NCI-H69 (cell line): Measurements from ENCODE around the gene NUP50.
"Not testable (repeated sequence)": the region's sequence is repeated elsewhere in the genome, so short reads cannot be mapped to it uniquely, and the experiment has no call there.

ENCODE experiments used
- DNase-seq: peaks from one replicate; lab custom pipeline; 2025; lab: John Stamatoyannopoulos, UW

Gene NUP50

DNA sequence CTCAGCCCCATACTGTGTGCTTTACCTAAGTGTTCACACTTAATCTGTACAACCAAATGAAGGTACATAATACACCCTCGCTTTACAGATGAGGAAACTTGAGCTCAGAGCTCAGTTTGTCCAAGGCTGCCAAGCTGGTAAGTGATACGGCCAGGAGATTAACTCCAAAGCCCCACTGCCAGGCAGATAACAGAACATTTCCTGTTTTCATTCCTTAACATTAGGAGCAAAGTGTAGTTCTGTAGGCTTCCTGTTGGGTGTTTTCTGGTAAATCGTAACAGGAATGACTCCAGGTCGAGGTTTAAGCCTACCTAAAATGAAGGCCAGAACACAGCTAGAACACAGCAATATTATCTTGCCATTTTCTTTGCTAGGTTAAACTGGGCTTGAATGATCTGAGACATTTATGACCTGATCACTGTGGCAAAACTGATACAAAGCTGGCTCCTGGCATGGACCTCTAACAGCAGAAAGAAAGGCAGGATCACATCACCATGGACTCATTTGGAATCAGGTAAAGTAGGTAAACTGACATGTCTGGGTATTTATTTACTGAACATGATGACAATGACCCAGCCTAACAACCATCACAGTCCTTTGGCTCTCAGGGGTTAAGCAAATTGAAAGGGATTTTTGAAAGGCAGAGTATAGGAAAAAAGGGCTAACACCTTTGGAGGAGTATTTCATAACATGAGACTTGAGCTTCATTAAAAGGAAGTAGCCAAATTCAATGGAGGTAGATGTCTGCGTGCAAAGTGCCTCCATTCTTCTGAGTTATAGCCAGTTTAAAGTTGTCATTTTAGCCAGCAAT lies 3.9 kb upstream of the NUP50 start:
- DNase-seq, result no peak

DNA sequence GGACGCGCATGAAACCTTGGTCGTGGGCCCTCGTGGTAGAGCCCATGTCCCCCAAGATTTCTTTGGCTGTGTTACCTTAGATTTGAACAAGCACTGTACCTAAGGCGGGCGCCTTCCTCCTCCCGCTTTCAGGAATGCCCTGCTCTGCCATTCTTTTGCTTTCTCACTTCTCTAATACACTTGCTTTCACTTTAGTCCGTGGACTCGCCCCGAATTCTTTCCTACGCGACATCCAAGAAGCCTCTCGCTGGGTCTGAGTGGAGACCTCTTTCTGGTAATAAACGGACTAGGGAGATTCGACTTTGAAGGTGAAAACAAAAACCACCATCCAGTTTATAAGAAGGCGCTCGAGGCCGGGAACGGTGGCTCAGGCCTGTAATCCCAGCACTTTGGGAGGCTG lies 1.2 kb upstream of the NUP50 start:
- DNase-seq, result no peak

DNA sequence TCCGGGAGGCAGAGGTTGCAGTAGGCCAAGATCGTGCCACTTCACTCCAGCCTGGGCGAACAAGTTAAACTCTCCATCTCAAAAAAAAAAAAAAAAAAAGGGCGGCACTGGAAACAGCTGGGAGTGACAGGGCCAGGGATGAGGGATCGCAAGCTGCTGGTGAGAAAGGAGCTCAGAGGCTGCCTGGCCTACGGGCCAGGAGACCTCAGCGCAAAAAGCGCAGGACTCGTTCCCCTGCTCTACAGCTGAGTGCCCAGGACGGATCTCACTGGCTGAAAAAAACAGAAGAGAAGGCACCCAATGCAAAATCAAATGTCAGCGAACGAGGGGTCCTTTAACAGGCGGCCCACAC lies 650 bp upstream of the NUP50 start:
- DNase-seq, result peak; percentile 63

DNA sequence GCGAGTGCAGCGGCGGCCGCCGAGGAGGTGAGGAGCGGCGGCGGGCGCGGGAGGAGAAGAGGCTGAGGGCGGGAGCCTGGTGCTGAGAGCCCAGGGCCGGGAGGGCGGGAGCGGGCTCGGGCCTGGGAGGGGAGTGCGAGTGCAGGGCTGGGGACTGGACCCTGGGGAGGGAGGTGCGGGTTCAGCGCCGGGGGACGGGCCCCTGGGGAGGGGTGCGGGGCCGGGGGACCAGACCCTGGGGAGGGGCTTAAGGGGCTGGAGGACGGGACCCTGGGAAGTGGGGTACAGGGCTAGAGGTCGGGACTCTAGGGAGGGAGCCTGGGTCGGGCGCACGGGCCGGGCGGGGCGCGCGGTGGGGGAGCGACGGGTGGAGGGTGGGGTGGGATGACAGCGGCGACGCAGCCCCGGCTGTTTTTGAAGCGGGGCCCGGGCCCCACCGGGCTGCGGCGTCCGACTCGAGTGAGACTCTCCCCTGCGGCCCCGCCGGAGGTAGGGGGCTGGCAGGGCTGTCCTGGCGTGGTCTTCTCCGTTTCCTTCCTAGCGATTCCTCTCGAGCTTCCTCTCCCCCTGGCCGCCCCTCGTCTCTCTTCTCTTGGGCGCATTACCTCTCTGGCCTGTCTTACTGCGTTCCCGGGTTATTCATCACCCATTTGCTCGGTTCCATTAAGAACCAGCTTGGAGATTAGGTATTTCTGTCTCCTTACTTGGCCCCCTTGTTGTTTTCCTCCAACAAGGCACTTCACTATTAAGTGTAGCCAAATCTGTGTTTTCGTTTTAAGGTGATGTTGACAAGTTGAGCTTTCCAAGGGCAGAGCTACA lies 754 bp downstream of the NUP50 start:
- DNase-seq, result peak; percentile 74

DNA sequence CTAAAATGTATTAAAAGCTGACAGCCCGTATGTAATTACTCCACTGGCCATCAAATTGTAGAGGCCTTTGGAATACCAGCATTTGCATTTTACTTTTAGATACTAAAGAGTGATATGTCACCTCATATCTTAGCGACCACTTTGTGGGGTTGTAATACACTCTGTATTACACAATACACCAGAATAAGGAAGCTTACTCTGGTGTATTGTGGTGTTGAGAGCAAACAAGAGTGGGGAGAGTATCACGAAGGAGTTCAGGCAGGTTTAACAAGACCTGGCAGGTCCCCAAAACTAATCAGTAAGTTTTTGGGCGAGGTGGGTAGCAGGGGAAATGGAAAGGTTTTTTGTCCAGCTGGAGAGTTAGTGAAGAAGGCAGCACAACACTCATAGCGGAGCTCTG lies 3.2 kb downstream of the NUP50 start:
- no peak for DNase-seq

DNA sequence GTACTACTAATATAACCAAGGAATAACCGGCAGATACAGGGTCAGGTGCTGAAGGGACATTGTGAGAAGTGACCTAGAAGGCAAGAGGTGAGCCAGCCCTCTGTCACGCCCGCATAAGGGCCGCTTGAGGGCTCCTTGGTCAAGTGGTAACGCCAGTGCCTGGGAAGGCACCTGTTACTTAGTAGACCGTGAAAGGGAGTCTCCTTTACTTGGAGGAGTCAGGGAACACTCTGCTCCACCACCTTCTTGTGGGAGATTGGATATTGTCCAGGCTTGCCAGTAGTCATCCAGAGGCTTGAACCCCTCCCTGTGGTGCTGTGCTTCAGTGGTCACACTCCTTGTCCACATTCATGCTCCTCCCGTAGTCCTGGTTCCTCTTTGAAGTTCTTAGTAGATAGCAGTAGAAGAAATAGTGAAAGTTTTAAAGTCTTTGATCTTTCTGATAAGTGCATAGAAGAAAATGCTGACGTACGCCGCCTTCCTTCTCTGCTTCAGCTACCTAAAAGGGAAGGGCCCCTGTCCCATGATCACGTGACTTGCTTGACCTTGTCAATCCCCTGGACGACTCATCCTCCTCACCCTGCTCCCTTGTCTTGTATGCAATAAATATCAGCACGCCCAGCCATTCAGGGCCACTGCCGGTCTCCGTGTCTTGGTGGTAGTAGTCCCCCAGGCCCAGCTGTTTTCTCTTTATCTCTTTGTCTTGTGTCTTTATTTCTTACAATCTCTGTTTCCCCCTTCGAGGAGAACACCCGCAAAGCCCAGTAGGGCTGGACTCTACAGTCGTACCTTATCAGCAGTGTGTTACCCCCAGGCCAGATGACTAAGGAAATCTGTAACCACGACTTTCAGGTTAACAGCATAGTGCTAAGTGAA lies 6.1 kb downstream of the NUP50 start:
- no peak for DNase-seq

DNA sequence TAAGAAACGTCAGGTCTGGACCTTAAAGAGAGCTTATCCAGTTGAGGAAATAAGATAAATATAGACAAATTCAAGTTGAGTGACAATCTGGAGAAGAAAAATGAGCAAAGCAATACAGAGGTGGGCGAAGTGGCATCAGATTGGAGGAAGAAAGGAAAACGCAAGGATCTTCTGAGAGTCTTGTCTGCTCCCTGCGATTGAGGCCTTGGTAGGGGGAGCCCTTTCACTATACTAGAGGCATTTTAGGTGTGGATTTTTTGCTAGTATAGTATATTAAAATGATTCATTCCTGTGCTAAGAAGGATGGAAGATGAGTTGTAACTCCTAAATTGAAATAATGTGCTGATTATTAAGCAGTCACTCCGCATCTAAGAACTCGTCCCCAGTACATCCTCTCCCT lies 8.1 kb downstream of the NUP50 start:
- DNase-seq, result no peak

DNA sequence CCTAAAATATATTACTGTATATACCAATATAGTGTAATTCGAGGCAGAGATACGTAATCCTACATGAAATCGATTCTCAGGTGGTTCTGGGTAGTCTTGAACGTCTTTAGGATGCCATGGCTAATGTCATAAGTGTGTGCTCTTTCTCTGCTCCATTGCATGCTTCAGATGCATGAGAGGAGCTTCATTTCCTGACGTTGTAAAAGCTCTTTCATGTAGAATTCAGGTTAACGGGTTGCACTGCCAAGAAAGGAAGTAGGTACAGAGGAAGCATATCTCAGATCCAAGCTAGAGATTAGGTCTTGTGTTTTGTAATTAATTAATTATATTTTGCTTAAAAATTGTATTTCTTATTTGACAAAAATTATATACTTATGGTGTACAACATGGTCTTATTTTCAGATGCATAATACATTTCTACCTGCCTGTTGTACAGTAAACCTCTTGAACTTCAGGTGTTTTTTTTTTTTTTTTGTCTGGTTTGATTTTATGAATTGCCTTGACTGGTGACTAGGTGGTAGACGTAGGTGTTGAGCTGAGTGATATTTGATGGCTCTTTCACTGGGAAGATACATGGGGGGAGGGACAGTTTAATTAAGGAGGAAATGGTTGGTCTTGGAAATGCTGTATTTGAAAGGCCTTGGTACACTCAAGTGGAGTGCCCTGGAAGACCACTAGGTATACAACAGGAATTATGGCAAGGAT lies 9.3 kb downstream of the NUP50 start:
- DNase-seq, result no peak

DNA sequence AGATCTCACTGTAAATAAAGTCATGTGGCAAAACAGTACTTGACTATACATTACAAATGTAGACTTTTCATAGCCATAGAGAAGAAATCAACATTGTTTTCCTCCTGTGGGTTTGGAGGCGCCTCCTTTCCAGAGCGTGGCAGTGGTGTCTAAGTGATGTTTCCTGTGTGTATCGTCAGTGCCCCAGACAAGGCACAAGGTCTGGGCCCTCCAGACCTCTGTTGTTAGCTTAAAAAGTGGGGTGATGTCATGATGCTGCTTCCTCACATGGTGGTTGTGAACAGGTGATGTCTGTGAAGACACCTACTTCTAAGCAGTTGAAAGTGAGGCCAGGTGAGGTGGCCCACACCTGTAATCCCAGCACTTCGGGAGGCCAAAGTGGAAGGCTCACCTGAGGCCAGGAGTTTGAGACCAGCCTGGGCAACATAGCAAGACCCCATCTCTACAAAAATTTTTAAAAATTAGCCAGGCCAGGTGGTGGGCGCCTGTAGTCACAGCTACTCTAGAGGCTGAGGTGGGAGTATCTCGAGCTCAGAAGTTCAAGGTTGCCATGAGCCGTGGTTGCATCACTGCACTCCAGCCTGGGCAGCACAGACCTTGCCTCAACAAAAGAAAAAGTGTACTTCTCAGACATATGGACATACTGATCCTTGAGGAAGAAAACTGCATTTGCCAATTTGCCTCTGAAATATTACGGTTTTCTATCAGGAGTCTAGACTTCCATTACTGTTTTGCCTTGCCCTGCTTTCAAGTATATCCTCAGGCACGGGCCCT lies 15.7 kb downstream of the NUP50 start:
- no peak for DNase-seq

DNA sequence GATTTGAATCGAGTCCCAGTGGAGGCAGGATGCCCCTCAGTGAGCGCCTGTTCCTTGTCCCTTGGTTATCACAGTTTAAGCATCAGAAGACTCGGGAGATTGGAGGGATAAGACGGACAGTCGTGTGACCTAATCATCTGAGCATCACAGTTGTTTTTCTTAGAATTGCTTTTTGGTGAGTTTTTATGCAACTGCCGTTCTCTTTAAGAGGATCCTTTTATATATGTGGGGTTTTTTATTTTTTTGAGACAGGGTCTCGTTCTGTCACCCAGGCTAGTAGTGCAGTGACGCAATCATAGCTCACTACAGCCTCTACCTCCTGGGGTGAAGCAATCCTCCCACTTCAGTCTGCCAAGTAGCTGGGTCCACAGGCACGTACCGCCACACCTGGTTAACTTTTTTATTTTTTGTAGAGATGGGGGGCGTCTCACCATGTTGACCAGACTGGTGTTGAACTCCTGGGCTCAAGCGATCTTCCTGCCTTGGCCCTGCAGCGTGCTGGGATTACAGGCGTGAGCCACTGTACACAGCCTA lies 16.5 kb downstream of the NUP50 start:
- DNase-seq, result no peak

DNA sequence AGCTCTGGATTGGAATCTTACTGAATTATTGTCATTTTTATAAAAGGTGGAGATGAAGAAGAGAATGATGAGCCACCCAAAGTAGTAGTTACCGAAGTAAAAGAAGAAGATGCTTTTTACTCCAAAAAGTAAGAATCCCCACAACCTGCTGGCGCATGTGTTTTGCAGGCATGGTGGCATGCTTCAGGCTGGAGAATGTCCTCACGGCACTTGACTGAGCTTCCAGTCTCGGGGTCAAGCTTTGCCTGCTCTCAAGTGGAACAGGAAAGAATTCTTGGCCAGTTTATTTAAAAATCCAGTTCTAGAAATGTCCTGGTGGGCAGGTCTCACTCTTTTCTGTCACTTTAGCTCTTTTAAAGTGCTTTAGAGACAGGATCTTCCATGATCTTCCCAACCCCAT lies 17.5 kb downstream of the NUP50 start:
- DNase-seq, result no peak

DNA sequence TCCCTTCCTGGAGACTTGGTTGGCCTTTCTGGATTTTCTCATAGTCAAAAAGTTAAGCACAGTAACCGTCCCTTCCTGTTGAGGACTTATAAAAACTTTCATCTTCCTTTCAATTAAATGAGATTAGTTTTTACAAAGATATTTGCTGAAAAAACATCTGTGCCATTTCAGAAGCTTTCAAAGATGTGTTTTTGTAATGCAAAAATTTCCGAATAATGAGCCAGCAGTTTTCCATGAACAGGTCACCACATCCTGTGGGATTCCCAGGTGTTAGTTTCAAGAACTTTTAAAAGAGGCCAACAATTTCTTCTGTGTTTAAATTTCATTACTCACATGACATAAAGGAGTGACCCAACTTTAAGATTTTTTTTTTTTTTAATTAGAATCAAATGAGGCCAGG lies 18.0 kb downstream of the NUP50 start:
- no peak for DNase-seq

DNA sequence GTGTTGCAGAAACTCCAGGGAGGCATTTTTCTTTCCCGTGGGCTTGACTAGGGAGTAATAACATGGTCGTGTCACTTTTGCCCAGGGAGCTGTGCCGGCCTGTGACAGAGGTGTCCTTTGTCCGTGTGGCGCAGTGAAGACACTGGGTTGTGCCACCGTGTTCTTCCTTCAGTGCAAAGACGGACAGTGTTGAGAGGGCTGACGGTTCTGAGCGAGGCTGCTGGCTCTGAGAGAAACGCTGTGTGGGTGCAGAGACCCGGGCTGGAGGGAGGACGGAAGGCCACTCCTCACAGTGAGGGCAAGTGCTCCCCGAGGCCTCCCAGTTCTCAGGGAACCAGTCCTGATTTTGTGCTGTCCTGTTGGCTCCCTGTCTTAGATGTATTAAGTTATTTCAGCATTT lies 20.2 kb downstream of the NUP50 start:
- DNase-seq, result no peak

DNA sequence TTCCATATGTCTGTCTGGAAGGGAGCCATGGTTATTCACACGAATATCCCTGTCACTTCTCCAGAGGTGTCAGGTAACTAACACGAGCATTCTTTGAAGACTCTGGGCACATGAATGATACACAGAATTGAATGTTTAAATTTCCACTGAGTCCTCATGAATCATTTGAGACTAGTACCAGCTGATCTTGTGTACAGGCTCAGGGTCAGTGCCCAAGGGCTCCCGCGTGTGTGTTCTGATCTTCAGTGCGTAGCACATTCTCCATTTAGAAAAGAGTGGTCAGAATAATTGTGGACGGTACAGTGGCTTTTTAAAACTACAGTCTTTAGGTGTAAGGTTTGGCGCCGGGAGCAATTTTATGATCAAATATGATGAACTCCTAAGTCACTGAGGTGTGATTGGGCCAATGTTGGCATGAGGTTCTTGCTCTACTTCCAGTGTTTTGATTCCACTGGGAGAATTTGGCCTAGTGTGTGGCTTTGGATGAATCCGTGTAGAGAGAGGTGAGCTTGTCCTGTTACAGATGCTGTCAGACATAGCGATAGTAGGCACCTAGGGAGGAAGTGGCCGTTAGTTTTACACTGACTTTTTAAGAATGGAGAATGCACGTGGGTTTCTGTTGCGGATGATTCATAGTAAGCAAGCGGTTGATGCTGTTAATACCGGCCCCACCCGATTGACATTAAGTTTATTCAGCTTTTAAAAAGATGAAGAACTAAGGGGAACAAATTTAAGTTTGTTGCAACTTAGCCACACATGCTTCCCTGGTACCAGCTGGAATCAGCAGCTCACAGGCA lies 22.2 kb downstream of the NUP50 start:
- DNase-seq, result no peak

DNA sequence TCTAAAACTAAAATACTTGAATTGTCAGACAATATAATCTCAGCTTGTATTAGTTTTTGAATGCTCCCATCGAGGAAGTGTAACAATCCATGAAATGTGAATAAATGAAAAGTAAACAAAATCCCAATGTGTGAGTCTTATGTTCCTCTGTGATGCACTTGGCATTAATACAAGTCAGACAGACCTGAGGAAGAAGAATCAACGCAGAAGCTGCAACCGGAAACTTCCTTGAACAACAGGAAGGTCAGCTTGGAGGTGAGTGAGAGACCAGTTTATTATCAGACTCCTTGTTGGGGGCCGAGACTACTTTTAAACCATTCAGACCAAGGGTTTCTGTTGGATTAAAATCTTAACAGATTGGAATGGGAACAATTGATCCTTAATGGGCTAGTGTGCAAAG lies 24.2 kb downstream of the NUP50 start:
- no peak for DNase-seq

DNA sequence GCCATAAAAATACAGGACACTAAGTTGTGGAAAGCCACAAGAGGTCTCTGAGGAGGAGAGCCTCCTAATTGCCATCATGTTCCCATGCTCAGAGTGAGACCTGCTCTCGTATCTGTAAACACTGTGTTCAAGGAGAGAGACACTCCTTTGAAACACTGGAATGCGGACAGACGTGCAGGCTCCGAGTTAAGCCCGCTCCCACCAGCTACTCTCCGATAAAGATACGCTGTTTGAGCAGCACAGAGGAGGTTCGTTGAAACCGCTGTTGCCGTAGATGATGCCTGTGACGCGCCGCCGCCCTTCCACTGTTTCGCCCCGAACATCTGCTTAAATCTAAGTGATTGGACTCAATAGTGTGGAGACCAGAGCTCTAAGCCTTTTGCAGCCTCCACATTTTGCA lies 25.1 kb downstream of the NUP50 start:
- DNase-seq, result no peak

DNA sequence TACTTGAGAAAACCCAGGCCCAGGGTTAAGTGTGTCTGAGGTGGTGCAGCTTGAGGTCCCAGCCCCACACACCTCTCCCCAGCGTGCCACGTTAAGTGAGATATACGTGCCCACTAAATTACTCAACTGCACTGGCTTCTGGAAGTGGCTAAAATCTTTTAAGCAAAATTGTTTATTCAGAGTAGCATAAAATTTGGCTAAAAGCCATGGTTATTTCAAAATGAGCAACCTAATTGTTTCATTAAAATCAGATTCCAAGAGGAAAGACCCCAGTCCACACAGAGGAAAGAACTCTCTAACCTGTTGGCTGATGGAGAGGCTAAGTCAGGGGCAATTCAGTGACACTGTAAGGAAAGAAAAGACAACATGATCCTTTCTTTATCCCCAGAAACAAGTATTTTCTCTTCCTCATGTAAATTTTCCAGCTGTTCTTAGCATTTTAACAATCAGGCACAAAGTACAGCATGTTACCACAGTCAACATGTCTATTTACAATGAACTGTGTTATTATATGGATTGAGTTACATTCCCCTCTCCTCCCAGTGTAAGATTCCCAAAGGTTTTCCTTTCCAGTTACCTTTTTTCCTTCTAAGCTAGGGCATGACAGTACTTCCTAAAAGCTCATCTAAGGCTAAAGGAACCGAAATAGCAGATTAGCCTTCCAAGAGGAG lies 26.6 kb downstream of the NUP50 start:
- DNase-seq, result peak; percentile 16

DNA sequence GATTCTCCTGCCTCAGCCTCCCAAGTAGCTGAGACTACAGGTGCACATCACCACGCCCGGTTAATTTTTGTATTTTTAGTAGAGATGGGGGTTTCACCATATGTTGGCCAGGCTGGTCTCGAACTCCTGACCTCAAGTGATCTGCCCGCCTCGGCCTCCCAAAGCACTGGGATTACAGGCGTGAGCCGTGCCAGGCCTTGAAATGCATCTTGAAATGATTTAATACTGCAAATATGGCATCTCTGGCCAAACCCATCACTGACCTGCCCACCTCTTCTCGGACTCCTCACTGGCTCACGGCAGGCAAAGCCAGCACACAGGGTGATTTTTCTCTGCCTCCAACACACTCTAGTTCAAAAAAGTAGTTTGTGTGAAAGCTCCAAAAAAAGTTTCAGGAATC lies 28.0 kb downstream of the NUP50 start:
- DNase-seq, result not testable (repeated sequence)

DNA sequence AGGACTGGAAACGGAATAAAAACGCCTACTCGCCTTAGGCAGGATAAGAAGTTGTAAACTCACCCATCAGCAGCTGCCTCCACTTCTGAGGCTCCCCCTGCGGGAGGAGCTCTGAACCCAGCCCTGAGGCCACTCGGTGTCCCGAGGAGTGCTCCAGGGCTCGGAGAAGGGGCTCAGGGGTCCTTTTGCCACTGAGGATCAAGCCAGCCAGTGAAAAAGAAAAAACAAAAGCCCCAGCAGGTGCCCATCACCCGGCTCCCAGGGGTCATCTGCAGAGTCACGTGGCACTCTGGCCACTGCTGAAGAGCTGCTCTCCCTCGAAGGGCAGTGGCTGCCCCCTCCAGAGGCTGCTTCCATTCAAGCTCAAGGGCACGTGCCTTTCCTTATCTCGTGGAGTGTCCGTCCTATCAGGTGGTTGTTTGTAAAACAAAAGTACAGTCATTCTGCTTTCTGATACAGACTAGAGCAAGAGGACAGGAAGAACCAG lies 29.0 kb downstream of the NUP50 start:
- DNase-seq, result no peak
